GM04504 (cell line): ENCODE results near the gene NAV3.

Experiments
- DNase-seq: peaks from one replicate; pipeline ENCODE4 v3.0.0-alpha.2; 2012; ENCODE audit warnings: low read depth

NAV3 gene

DNA sequence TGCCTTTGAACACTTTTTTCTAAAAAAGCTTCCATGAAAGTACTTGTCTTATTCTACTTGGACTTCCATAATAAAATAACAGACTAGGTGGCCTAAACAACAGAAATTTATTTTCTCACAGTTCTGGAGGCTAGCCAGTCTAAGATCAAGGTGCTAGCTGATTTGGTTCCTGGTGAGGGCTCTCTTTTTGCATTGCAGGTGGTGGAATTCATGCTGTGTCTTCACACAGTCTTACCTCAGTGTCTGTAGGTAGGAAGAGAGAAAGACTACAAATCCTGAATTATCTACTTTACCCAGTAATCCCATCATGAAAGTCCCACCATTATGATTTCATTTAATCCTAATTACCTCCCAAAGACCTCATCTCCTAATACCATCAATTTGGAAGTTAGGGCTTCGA is 356.0 kb downstream of the NAV3 start:
- no peak for DNase-seq

DNA sequence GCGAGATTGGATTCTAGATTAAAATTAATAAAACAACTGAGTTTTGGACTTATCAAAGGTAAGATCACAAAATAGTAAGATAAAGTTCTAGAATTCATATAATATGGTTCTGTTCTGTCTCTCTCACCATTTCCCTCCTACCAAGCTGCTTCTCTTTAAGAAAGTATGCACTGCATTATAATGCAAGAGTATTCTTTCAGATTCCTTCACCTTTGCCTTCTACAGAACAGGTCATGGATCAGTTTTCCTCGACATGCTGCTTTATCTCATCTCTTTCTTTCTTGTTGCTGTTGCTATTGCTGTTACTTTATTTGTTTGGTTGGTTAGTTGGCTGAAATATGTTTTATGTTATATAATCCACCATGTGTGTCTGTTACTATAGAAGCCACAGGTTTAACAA is 357.0 kb downstream of the NAV3 start:
- no peak for DNase-seq

GRCh38 chr12:78189656-78190055 is 359.0 kb downstream of the NAV3 start:
- no peak for DNase-seq

GRCh38 chr12:78191611-78192010 is 360.9 kb downstream of the NAV3 start:
- DNase-seq = no peak

DNA sequence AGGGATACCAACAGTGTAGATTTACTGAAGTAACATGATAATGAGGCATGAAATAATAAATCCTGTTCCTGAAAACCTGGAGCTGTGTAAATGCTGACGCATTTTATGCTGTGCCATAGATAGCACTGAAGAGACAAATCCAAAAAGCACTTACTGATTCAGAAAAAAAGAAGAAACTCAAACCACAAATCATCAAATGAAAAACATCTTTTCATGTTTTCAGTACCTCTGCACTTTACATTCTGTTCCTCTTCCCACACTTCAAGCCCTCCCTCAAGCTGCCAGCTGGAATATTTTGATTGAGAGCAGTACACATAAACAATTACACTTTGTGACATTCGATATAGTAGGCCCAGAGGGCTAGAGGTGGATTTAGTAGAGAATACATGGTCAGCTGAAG is 362.3 kb downstream of the NAV3 start:
- DNase-seq = no peak

DNA sequence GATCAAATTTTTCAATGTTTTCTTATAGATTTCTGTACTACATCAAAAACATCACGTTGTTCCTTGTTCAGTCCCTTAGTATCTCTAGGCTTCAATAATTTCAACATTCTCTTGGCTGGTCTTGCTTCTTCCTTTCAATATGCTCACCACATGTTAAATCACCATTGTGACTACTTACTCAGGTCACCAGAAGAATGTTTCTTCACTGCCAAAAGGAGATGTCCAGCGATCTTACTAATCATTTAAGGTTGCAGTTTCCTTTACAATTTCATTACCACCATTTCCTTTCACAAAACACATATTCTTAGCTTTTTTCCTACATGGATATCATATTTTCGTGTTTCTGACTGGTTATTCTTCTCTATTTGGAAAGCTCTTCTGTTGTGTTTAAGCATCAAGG is 363.8 kb downstream of the NAV3 start:
- DNase-seq = peak; percentile 87

GRCh38 chr12:78198896-78199295 is 368.2 kb downstream of the NAV3 start:
- DNase-seq = no peak

GRCh38 chr12:78199926-78200325 is 369.2 kb downstream of the NAV3 start:
- DNase-seq = no peak

- DNase-seq = no peak
These were observed 374.2 kb downstream of the NAV3 start for GRCh38 chr12:78204926-78205325.

DNA sequence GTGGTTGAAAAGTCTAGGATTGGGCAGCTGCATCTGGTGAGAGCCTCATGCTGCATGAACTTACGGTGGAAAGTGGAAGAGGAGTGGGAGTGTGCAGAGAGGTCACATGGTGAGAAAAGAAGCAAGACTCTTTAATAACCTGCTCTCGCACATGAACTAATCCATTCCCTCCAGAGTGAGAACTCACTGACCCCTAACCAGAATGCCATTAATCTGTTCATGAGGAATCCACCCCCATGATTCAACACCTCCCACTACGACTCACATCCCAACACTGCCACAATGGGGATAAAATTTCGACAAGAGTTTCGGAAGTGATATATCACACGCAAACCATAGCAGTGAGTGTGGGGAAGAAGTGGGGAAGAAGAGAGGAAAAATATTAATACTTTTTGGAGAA is 377.4 kb downstream of the NAV3 start:
- no peak for DNase-seq

DNA sequence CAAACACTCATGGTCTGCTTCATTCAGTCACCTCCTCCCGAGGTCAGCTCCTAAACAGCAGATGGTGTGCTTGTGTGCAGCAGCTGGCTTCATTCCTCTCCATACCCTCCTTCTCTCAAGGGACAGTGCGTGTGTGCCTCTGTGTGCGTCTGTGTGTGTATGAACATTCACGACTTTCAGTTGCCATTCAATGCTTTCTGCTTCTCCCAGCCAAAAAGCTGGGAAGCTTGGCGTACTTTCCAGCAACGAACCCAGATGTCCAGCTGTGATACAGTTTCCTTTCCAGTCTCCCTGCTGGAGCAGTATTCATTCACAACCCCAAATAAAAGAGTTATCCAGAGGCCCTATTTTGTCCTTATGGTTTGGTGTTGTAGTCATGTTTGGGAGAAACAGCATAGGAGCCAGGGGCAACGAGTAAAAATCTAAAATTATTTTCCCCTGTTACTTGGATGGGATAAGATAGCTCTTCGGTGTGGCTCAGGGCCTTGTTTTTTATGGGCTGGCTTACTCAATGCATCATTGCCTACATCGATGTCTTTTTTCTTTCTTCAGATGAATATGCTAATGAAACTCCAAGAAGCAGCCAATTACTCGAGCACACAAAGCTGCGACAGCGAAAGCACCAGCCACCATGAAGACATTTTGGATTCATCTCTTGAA is 379.3 kb downstream of the NAV3 start:
- peak; percentile 66 for DNase-seq

- DNase-seq = no peak
These were observed 379.8 kb downstream of the NAV3 start for GRCh38 chr12:78210506-78210860.

DNA sequence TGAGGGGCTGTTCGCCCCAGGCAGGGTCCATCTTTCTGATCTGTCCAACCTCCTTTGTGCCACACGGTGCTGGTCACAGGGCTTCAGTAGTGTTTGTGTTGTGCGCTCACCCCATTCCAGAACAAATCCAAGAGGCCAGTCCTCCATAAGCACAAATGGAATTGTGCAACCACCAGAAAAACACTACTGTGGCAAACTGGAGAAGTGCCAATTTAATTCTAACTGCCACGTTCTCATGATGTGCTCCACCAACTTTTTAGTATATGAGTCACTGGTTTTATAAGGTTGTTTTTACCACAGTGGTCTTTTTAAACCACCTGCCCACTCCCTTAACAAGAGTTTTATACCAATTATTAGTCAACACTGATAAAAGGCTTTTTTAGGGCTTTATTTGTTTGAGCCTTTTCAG is 380.2 kb downstream of the NAV3 start:
- DNase-seq = peak; percentile 62

DNA sequence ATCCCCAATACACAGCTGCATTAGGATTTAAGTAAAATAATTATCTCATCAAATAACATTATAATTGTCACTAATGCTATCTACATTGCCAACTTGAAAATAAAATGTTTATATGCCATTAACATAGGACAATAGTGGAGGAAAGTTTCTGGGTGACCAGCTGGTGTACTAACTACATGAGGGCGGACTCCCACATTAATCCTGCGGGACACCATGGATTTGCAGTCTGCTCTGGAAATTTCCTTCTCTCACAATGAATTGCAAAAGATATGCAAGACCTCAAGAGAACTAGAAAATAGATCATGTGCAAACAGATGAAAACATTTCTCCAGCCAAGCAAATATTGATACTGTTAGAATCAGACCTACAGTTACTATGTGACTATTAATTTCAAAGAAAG is 390.1 kb downstream of the NAV3 start:
- no peak for DNase-seq

- DNase-seq = no peak
These were observed 393.5 kb downstream of the NAV3 start for GRCh38 chr12:78224154-78224553.

DNA sequence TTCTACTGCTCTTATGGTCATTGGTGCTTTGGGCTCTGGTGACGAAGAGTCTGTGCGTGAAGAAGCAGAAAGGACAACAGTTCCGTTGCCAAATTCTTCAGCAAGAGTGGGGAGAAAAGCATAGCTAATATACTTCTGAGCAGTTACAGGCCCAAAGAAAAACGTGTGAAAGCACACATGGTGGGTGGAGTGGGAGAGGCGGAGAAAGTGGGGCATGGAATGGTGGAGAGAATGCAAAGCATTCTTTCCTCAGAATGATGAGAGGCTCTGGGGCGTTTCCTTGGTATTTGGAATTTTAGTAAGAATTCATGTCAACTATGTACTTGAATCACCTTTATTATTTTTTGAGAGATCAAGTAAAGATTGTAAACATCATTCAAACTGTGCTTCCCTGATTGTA is 396.1 kb downstream of the NAV3 start:
- no peak for DNase-seq

GRCh38 chr12:78229591-78230101 is 399.0 kb downstream of the NAV3 start:
- DNase-seq = no peak

- DNase-seq = no peak
These were observed 402.1 kb downstream of the NAV3 start for GRCh38 chr12:78232756-78233155.

DNA sequence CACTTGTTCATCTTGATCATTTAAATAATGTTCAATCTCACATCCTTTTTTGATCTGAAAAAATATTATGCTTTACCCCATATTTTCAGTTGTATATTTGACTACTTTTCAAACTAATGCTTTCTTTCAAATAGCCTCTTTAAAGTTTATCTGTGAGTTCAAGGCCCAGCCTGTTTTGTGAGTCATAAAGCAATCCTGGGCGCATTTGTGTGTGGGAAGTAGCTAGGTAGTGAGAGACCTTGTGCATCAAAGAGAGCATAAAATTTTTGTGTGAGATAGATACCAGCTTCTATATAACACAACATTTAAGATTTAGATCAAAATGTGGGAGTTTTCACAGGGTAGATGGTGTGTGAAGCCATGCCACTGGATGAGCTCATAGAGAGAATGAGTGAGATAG is 405.6 kb downstream of the NAV3 start:
- DNase-seq = no peak

GRCh38 chr12:78239544-78239943 is 408.9 kb downstream of the NAV3 start:
- no peak for DNase-seq

GRCh38 chr12:78240827-78241226 is 410.1 kb downstream of the NAV3 start:
- DNase-seq = no peak

- DNase-seq = no peak
These were observed 410.8 kb downstream of the NAV3 start for GRCh38 chr12:78241446-78241845.

DNA sequence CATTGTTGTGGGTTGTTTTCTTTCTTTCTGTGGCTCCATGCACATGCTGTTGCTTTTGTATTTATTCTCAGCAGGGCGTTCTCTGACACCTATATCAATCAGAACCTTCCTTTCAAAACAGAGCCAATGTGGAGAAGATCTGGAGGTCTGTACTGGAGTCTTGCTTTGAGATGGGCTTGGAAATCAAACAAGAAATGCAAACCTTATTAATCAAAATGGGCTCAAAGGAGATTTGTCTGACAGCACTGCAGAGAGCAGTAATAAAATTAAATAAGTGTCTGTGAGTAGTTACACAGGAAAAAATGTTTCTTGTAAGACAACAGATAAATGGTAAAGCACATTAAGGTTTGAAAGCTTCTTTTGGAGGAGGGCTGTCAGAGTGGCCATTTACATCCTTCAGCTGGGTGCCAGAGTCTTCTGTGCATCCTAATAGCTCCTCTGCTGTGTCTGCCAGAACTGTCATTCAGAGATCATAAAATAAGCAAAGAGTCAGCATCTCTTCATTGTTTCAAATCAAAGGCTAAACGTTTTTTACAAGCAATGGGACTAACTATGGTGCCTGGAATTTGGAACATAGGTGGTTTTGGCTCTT is 414.3 kb downstream of the NAV3 start:
- no peak for DNase-seq

DNA sequence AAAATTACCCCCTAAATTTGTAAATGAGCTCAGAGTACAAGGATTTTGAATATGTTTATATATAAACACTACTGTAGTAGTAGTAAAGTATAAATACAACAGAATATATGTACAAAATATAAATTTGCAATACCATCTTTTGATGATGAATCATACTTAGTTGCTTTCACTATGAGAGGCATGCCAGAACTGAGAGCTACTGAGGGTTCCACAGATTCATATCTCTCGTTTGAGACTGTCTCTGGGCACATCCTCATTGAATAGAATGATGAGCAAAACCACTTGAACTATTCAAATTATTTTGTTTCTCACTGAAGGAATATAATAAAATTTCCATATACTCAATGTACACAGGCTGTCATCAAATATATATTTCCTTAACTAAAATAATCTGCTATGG is 417.6 kb downstream of the NAV3 start:
- DNase-seq = no peak
